ENCODE data around the gene CCR2.
"Not testable (repeated sequence)": the region's sequence is repeated elsewhere in the genome, so short reads cannot be mapped to it uniquely, and the experiment has no call there.

Gene CCR2

GRCh38 chr3:46353647-46354410 is at the start of gene CCR2:
CCR2 (plus strand) TSS chr3:46354111; CDS start chr3:46357528, 3,417 bp downstream.
- ATAC-seq (peak; percentile 70), DNase-seq (ENCODE audit: low spot score in 2 of 2) (peak; percentile 4 to 51)
- H3K36me3 Mint-ChIP-seq = no peaks in the 10 kb centered on the region
- H3K4me3 Mint-ChIP-seq = peak within 1 kb of the TSS; percentile 55
- H3K9me3 Mint-ChIP-seq = no peaks in the 10 kb centered on the region
- H3K27ac Mint-ChIP-seq = peak within 1 kb of the TSS; percentile 92
- H3K4me1 Mint-ChIP-seq = peaks cover 95% of the 10 kb centered on the region

- peaks cover 36% of the 10 kb centered on the region for H3K4me1 Mint-ChIP-seq
- no peak overlapping the region for H3K4me3 Mint-ChIP-seq
- DNase-seq (ENCODE audit: low spot score in 2 of 2) = no peak
- ATAC-seq = no peak
- H3K36me3 Mint-ChIP-seq = peaks cover 4% of the 10 kb centered on the region
- H3K27ac Mint-ChIP-seq = peak overlapping the region; percentile 48
- H3K9me3 Mint-ChIP-seq = no peaks in the 10 kb centered on the region
Observed at GRCh38 chr3:46304739-46305138, 49.2 kb upstream of the CCR2 start.

GRCh38 chr3:46312991-46313390 is 40.9 kb upstream of the CCR2 start:
- ATAC-seq (no peak), DNase-seq (ENCODE audit: low spot score in 2 of 2) (peak in 1 of 2 donors; percentile 12)
- no peak overlapping the region for H3K4me3 Mint-ChIP-seq

GRCh38 chr3:46314517-46314916 is 39.4 kb upstream of the CCR2 start:
- Mint-ChIP-seq H3K27ac (no peak overlapping the region), H3K4me1 (no peaks in the 10 kb centered on the region), H3K36me3 (no peaks in the 10 kb centered on the region), H3K9me3 (peaks cover 4% of the 10 kb centered on the region), H3K4me3 (no peak overlapping the region)
- DNase-seq (ENCODE audit: low spot score in 2 of 2) (peak in 1 of 2 donors; percentile 43), ATAC-seq (peak; percentile 97)

More at GRCh38 chr3:46312991-46313390, 40.9 kb upstream of the CCR2 start:
- Mint-ChIP-seq H3K4me1 (no peaks in the 10 kb centered on the region), H3K9me3 (peaks cover 4% of the 10 kb centered on the region), H3K27ac (no peak overlapping the region), H3K36me3 (no peaks in the 10 kb centered on the region)

- DNase-seq (ENCODE audit: low spot score in 2 of 2) (no peak), ATAC-seq (no peak)
- Mint-ChIP-seq H3K4me1 (no peaks in the 10 kb centered on the region), H3K9me3 (peaks cover 4% of the 10 kb centered on the region), H3K4me3 (no peak overlapping the region), H3K36me3 (no peaks in the 10 kb centered on the region), H3K27ac (no peak overlapping the region)
Observed at GRCh38 chr3:46316206-46316605, 37.7 kb upstream of the CCR2 start.

GRCh38 chr3:46318207-46318927 is 35.5 kb upstream of the CCR2 start:
- Mint-ChIP-seq H3K4me1 (no peaks in the 10 kb centered on the region), H3K27ac (no peak overlapping the region), H3K9me3 (peaks cover 4% of the 10 kb centered on the region)

GRCh38 chr3:46321461-46322104 is 32.3 kb upstream of the CCR2 start:
- no peak overlapping the region for H3K4me3 Mint-ChIP-seq
- no peaks in the 10 kb centered on the region for H3K4me1 Mint-ChIP-seq
- no peak overlapping the region for H3K27ac Mint-ChIP-seq

More at GRCh38 chr3:46318207-46318927, 35.5 kb upstream of the CCR2 start:
- DNase-seq (ENCODE audit: low spot score in 2 of 2) (peak in 1 of 2 donors; percentile 10), ATAC-seq (peak; percentile 52)
- H3K4me3 Mint-ChIP-seq = no peak overlapping the region
- H3K36me3 Mint-ChIP-seq = no peaks in the 10 kb centered on the region

GRCh38 chr3:46324036-46324435 is 29.9 kb upstream of the CCR2 start:
- no peaks in the 10 kb centered on the region for H3K36me3 Mint-ChIP-seq

More at GRCh38 chr3:46321461-46322104, 32.3 kb upstream of the CCR2 start:
- no peaks in the 10 kb centered on the region for H3K36me3 Mint-ChIP-seq
- H3K9me3 Mint-ChIP-seq = peaks cover 4% of the 10 kb centered on the region
- ATAC-seq = no peak
- DNase-seq (ENCODE audit: low spot score in 2 of 2) = no peak

GRCh38 chr3:46325645-46326300 is 28.1 kb upstream of the CCR2 start:
- no peak overlapping the region for H3K4me3 Mint-ChIP-seq
- no peaks in the 10 kb centered on the region for H3K4me1 Mint-ChIP-seq
- ATAC-seq (no peak), DNase-seq (ENCODE audit: low spot score in 2 of 2) (no peak)
- no peaks in the 10 kb centered on the region for H3K9me3 Mint-ChIP-seq
- no peaks in the 10 kb centered on the region for H3K36me3 Mint-ChIP-seq
- H3K27ac Mint-ChIP-seq = peak overlapping the region; percentile 63

More at GRCh38 chr3:46324036-46324435, 29.9 kb upstream of the CCR2 start:
- DNase-seq (ENCODE audit: low spot score in 2 of 2) (no peak), ATAC-seq (no peak)
- Mint-ChIP-seq H3K4me3 (no peak overlapping the region), H3K9me3 (no peaks in the 10 kb centered on the region), H3K27ac (no peak overlapping the region), H3K4me1 (no peaks in the 10 kb centered on the region)

- H3K27ac Mint-ChIP-seq, H3K4me3 Mint-ChIP-seq, H3K36me3 Mint-ChIP-seq, H3K9me3 Mint-ChIP-seq, ATAC-seq: not testable (repeated sequence)
- DNase-seq (ENCODE audit: low spot score in 2 of 2) = peak in 1 of 2 donors; percentile 20
- H3K4me1 Mint-ChIP-seq = peaks cover 27% of the 10 kb centered on the region
Observed at GRCh38 chr3:46330676-46331075, 23.2 kb upstream of the CCR2 start.

GRCh38 chr3:46334741-46335478 is 19.0 kb upstream of the CCR2 start:
- ATAC-seq = peak; percentile 99
- peak in 1 of 2 donors; percentile 53 for DNase-seq (ENCODE audit: low spot score in 2 of 2)
- Mint-ChIP-seq H3K27ac (no peak overlapping the region), H3K36me3 (no peaks in the 10 kb centered on the region), H3K9me3 (peaks cover 14% of the 10 kb centered on the region), H3K4me1 (peaks cover 36% of the 10 kb centered on the region), H3K4me3 (no peak overlapping the region)

- peaks cover 36% of the 10 kb centered on the region for H3K4me1 Mint-ChIP-seq
- no peaks in the 10 kb centered on the region for H3K36me3 Mint-ChIP-seq
- H3K9me3 Mint-ChIP-seq = peaks cover 19% of the 10 kb centered on the region
- no peak overlapping the region for H3K4me3 Mint-ChIP-seq
- no peak for ATAC-seq
- no peak for DNase-seq (ENCODE audit: low spot score in 2 of 2)
- no peak overlapping the region for H3K27ac Mint-ChIP-seq
Observed at GRCh38 chr3:46335541-46335940, 18.4 kb upstream of the CCR2 start.

- no peaks in the 10 kb centered on the region for H3K36me3 Mint-ChIP-seq
- peak in 1 of 2 donors; percentile 50 for DNase-seq (ENCODE audit: low spot score in 2 of 2)
- H3K4me1 Mint-ChIP-seq = peaks cover 18% of the 10 kb centered on the region
- no peak overlapping the region for H3K27ac Mint-ChIP-seq
- ATAC-seq = peak; percentile 78
- H3K9me3 Mint-ChIP-seq = peaks cover 19% of the 10 kb centered on the region
- no peak overlapping the region for H3K4me3 Mint-ChIP-seq
Observed at GRCh38 chr3:46337911-46338310, 16.0 kb upstream of the CCR2 start.

GRCh38 chr3:46338840-46339239 is 15.1 kb upstream of the CCR2 start:
- Mint-ChIP-seq H3K36me3 (no peaks in the 10 kb centered on the region), H3K4me1 (peaks cover 18% of the 10 kb centered on the region), H3K27ac (no peak overlapping the region), H3K4me3 (no peak overlapping the region), H3K9me3 (peaks cover 19% of the 10 kb centered on the region)
- peak in 1 of 2 donors; percentile 45 for DNase-seq (ENCODE audit: low spot score in 2 of 2)
- no peak for ATAC-seq
